GM12878 (cell line): ENCODE data around the gene CD276.

Experiments
- CBX3 ChIP-seq: fragments of 200-600 bp; sonication (generic); IDR thresholded peaks from 2 replicates; pipeline ENCODE4 v1.6.1; 2016; ENCODE audit warnings: low read depth, borderline replicate concordance
- CHD4 ChIP-seq: fragments of 200-600 bp; sonication (generic); IDR thresholded peaks from 2 replicates; pipeline ENCODE4 v1.6.1; 2016; ENCODE audit warnings: mild to moderate bottlenecking
- MXI1 ChIP-seq: fragments of 150-350 bp; IDR thresholded peaks from 2 replicates; pipeline ENCODE4 v1.6.1; 2011; ENCODE audit warnings: low read depth, mild to moderate bottlenecking, inconsistent platforms, low read length, improper control_type of control experiment
- NR2C1 ChIP-seq: fragments of 450-650 bp; IDR thresholded peaks from 2 replicates; pipeline ENCODE4 v1.6.1; 2017; ENCODE audit warnings: antibody characterized with exemption, mild to moderate bottlenecking, moderate library complexity
- POLR2A ChIP-seq: IDR thresholded peaks from 2 replicates; pipeline ENCODE4 v1.6.1; 2011; ENCODE audit warnings: low read depth, mild to moderate bottlenecking, low read length
- RAD21 ChIP-seq: IDR thresholded peaks from 2 replicates; pipeline ENCODE4 v1.6.1; 2011; ENCODE audit warnings: mild to moderate bottlenecking, low read depth, low read length, moderate library complexity; ENCODE audit not compliant: insufficient read depth
- TAF1 ChIP-seq: IDR thresholded peaks from 2 replicates; pipeline ENCODE4 v1.6.1; 2011; ENCODE audit warnings: mild to moderate bottlenecking, low read depth, low read length, borderline replicate concordance
- TF ChIP-seq, protein P1 (sequence below), 3 experiments: IDR thresholded peaks in 2 of 3; conservative IDR thresholded peaks in 1 of 3; 2 replicates each; pipeline ENCODE4 v1.5.1; 2011; ENCODE audit warnings: low read depth in 3 of 3, low read length in 3 of 3, mild to moderate bottlenecking in 3 of 3, control low read depth in 2 of 3, moderate library complexity in 2 of 3, inconsistent platforms in 1 of 3, mixed read lengths in 1 of 3; ENCODE audit not compliant: control insufficient read depth in 2 of 3, insufficient read depth in 1 of 3; ENCODE audit errors: extremely low read depth in 1 of 3
- TF ChIP-seq, protein P2 (sequence below): fragments of 450-650 bp; IDR thresholded peaks from 2 replicates; pipeline ENCODE4 v1.6.1; 2017; ENCODE audit warnings: borderline replicate concordance

DNA sequence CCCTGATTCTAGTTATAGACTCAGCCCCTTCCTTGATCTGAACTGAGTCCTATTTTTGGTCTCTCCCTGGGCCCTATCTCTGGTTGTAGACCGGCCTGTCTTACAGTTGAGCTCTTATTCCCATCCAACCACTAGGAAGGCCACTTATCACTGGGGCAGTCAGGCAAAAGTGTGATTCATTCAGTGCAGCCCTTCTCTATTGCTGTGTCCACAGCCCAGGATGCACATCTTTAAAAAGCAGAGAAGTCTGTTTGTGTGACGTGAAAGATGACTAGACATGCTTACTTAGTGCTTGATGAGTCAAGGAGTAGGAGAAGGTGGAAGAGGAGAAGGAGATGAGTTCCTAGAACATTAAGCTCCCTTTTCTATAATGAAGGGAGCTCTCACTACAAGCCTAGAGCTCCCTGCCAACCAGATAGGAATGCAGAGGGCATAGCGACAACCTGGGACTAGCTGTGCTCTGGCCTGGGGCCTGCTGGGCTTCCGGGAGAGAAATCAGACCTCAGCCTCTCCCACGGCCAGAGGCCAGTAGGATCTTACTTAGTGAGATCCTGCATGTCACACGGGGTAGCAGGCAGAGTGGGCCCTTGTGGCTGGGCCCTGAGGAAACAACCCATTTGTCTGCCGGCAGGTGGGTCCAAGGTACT, 43.3 kb downstream of the CD276 start:
- TF ChIP-seq, protein P1, sequence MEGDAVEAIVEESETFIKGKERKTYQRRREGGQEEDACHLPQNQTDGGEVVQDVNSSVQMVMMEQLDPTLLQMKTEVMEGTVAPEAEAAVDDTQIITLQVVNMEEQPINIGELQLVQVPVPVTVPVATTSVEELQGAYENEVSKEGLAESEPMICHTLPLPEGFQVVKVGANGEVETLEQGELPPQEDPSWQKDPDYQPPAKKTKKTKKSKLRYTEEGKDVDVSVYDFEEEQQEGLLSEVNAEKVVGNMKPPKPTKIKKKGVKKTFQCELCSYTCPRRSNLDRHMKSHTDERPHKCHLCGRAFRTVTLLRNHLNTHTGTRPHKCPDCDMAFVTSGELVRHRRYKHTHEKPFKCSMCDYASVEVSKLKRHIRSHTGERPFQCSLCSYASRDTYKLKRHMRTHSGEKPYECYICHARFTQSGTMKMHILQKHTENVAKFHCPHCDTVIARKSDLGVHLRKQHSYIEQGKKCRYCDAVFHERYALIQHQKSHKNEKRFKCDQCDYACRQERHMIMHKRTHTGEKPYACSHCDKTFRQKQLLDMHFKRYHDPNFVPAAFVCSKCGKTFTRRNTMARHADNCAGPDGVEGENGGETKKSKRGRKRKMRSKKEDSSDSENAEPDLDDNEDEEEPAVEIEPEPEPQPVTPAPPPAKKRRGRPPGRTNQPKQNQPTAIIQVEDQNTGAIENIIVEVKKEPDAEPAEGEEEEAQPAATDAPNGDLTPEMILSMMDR (IDR thresholded peaks at IDR 0.05 in 2 of 3, conservative IDR thresholded peaks at IDR 0.05 in 1 of 3; ENCODE audit: control insufficient read depth in 2 of 3, extremely low read depth in 1 of 3, insufficient read depth in 1 of 3, low read depth in 3 of 3, low read length in 3 of 3): no peak
- TF ChIP-seq, protein P2, sequence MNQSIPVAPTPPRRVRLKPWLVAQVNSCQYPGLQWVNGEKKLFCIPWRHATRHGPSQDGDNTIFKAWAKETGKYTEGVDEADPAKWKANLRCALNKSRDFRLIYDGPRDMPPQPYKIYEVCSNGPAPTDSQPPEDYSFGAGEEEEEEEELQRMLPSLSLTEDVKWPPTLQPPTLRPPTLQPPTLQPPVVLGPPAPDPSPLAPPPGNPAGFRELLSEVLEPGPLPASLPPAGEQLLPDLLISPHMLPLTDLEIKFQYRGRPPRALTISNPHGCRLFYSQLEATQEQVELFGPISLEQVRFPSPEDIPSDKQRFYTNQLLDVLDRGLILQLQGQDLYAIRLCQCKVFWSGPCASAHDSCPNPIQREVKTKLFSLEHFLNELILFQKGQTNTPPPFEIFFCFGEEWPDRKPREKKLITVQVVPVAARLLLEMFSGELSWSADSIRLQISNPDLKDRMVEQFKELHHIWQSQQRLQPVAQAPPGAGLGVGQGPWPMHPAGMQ: no peak
- no peak for TF ChIP-seq POLR2A
- TF ChIP-seq CBX3: no peak
- no peak for TF ChIP-seq NR2C1
- TF ChIP-seq TAF1: no peak
- TF ChIP-seq MXI1: no peak
- no peak for TF ChIP-seq CHD4
- TF ChIP-seq RAD21: no peak
